Stimulated activated CD8-positive, alpha-beta memory T cell treated with anti-CD3 and anti-CD28 coated beads, Interleukin-15, amount 100 ng/mL, for 48 hours (primary cell): Measurements from ENCODE around the gene EYS.

Experiments used
- DNase-seq, 2 donors: peaks; one replicate each; pipeline ENCODE4 v3.0.0-alpha.2; 2020; ENCODE audit warnings: low read depth in 2 of 2

The EYS gene

GRCh38 chr6:65707126-65707826, at the start of gene EYS:
TSS of gene EYS (minus strand) at chr6:65707226. CDS start at chr6:65495410, 211,816 bp downstream.
- DNase-seq: no peak

GRCh38 chr6:65746302-65746701, 39.3 kb upstream of the EYS start:
- DNase-seq: no peak

- DNase-seq: no peak
These were observed 38.6 kb upstream of the EYS start for GRCh38 chr6:65745614-65746013.

DNA sequence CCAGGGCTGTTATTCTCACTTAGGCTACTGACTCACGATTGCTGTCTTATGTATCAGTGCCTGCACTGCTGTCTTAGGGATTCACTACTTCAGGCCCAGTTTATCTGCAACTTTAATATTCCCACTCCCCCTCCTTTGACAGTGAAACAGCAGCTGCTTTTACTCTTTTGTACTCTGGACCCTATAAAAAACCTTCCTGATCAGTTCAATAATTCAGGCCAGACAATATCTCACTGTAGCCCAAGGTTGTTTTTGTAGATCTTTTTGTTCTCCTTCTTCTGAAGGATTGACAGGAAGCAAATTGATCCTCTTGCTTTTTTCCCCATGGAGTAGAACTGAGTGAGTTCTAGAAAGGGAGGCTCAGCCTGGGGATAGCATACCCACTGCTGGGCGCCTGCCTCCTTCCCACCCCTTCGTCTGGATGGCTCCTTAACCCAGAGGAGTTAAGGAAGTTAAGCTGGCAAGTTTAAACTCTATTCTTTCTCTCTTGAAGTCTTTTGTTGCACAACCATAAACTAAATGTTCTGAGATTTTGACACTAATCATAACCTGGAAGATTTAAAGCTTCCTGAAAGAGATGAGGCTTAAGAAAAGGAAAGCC, 22.0 kb upstream of the EYS start:
- DNase-seq: no peak

- DNase-seq: no peak
These were observed 12.1 kb upstream of the EYS start for GRCh38 chr6:65719101-65719500.

GRCh38 chr6:65711531-65711930, 4.5 kb upstream of the EYS start:
- DNase-seq: no peak

DNA sequence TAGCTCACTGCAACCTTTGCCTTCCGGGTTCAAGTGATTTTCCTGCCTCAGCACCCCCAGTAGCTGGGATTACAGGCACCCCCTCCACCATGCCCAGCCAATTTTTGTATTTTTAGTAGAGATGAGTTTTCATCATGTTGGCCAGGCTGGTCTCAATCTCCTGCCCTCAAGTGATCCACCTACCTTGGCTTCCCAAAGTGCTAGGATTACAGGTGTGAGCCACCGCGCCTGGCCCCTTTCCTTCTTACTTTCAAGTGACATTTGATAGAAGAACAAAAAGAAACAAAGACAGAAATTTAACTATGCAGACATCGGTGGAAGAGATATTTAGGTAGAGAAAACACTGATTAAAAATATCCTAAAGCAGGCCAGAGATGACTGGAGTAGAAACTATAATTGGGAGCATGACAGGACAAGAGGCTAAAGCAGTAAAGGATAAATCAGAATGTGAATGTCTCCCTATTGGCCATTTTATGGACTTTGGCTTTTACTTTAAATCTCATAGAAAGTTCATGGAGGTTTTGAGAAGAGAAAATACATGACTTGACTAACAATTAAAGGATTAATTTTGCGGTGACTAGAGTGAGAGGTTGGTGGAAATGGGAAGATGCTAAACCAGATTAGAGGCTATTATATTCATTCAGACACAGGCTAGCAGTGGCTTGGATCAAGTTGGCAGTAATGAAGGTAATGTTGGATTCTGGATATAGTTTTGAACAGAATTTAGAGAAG, 2.2 kb upstream of the EYS start:
- no peak for DNase-seq

- DNase-seq: no peak
These were observed 1.1 kb upstream of the EYS start for GRCh38 chr6:65708162-65708561.

DNA sequence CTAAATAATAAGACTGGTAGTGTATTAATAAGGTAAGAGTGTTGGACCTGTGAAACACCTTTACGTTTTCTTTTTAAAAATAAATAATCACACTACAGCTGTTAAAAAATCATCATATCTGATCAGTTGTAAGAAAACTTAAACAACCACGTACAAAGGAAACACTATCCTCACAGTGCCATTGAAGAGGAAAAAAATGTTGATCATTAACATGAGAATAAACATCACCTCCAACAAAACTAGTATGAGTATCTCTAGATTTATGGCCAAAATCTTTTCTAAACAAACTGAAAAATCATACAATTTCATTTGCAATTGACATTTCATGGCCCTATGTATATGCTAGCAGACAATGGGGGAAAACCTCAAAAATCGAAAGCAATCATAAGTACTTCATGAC, 590 bp downstream of the EYS start:
- no peak for DNase-seq

- no peak for DNase-seq
These were observed 5.7 kb downstream of the EYS start for GRCh38 chr6:65701325-65701724.

DNA sequence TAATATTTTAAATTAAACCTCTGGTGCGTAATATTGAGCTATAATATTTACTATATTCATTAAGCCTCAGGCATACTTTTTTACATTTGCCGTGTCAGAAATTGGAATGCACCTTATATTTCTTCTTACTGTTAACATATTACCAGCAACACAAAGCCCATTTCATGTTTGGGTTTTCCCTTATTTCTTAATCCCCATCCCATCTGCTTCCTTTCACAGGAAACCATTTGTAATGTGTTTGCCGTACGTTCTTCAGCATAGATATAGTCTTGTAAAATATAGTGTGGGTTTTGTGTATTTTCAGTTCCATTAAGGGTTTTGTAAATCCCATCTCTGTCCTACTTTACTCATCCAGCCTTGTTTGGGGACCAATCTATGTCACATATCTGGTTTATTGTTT, 6.5 kb downstream of the EYS start:
- no peak for DNase-seq

- no peak for DNase-seq
These were observed 14.9 kb downstream of the EYS start for GRCh38 chr6:65692109-65692508.

- no peak for DNase-seq
These were observed 26.8 kb downstream of the EYS start for GRCh38 chr6:65680232-65680631.

GRCh38 chr6:65671922-65672321, 35.1 kb downstream of the EYS start:
- DNase-seq: no peak

GRCh38 chr6:65667916-65668656, 38.9 kb downstream of the EYS start:
- DNase-seq: no peak

GRCh38 chr6:65650086-65650485, 56.9 kb downstream of the EYS start:
- no peak for DNase-seq

DNA sequence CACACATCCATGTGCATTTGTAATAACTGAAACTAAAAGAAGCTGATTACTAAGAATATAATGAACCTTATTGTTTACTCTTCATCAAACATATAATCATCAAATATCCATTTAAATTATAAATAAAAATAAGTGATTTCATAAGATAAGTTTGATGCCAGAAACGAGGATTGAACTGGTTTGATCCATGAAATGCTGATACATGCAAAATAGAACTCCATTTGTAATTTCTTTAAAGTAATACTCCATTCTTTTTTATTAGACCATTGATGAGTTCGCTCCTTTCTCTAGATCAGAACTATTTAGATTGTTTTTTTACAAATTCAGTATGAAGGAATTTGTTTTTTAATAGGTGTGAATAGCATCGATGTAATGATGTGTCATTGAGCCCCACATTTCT, 57.6 kb downstream of the EYS start:
- no peak for DNase-seq

GRCh38 chr6:65646544-65646943, 60.5 kb downstream of the EYS start:
- no peak for DNase-seq

GRCh38 chr6:65642776-65643175, 64.2 kb downstream of the EYS start:
- DNase-seq: no peak

DNA sequence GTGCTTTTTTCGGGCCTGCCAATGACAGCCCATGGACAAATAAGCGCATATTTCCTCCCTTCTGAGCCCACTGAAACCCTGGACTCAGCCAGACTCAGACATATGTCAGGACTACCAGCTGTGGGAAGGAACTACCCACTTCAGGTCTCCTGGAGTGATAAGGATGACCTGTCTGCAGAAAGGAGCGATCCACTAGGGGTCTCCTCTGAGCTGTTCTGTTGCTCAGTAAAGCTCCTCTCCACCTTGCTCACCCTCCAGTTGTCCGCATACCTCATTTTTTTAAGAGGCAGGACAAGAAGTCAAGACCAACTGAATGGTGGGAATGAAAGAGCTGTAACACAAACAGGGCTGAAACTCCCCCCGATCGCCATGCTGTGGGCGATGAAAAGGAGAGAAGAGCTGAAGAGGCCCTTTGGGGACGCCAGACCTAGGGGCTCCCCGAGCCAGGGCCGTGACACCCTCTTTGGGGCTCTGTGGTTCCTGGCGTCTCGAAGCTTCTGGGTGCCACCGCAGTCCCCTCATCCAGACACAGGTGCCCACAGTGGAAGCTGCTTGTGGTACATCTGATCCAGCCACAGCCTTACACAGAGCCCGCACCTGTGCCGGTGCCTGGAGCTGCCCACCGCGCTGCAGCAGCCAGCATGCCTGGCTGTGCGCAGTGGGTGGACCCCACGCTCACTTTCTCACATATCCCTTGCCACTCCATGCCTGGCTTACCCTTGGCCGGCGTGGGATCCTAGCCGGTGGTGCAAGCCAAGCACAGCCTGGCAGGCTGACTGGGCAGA, 68.8 kb downstream of the EYS start:
- no peak for DNase-seq

- no peak for DNase-seq
These were observed 69.6 kb downstream of the EYS start for GRCh38 chr6:65637289-65638046.
